Neural cell (in vitro differentiated cells): ENCODE data around the gene SV2B. TPM values are rescaled to one million over a fixed set of nuclear protein-coding genes. Genes with fewer than 3 reads are reported as not detected.

Source experiments
- H2AFZ ChIP-seq: fragments of 200-600, 300-800 bp; sonication (generic), shearing (Covaris generic); 2 replicates; pipeline ENCODE4 v1.6.0; 2014; ENCODE audit warnings: low read depth, mild to moderate bottlenecking, antibody characterized with exemption, low read length, moderate library complexity
- H3F3A ChIP-seq: fragments of 200-600 bp; shearing (Covaris generic); 2 replicates; pipeline ENCODE4 v1.6.1; 2016; ENCODE audit warnings: mild to moderate bottlenecking, moderate library complexity, mixed read lengths, antibody characterized with exemption, low read length; ENCODE audit not compliant: insufficient read depth, poor library complexity, severe bottlenecking
- H3K27ac ChIP-seq: fragments of 200-600, 300-800 bp; sonication (generic), shearing (Covaris generic); 2 replicates; pipeline ENCODE4 v1.5.1; 2014; ENCODE audit warnings: mild to moderate bottlenecking, low read length, moderate library complexity
- H3K27me3 ChIP-seq: fragments of 300-800, 200-600 bp; sonication (generic), shearing (Covaris generic); 2 replicates; pipeline ENCODE4 v1.6.0; 2014; ENCODE audit warnings: mild to moderate bottlenecking, low read depth, low read length, moderate library complexity; ENCODE audit not compliant: insufficient read depth
- H3K36me3 ChIP-seq: fragments of 300-800, 200-600 bp; sonication (generic), shearing (Covaris generic); 2 replicates; pipeline ENCODE4 v1.5.1; 2014; ENCODE audit warnings: mild to moderate bottlenecking, antibody characterized with exemption, low read length, moderate library complexity; ENCODE audit not compliant: insufficient read depth
- H3K4me2 ChIP-seq: fragments of 300-800, 200-600 bp; sonication (generic), shearing (Covaris generic); 2 replicates; pipeline ENCODE4 v1.6.0; 2014; ENCODE audit warnings: mild to moderate bottlenecking, low read length
- H3K4me3 ChIP-seq: fragments of 300-800, 200-600 bp; sonication (generic), shearing (Covaris generic); 2 replicates; pipeline ENCODE4 v1.5.1; 2014; ENCODE audit warnings: mild to moderate bottlenecking, low read length, moderate library complexity
- H3K79me2 ChIP-seq: fragments of 200-600 bp; shearing (Covaris generic); replicated peaks from 2 replicates; pipeline ENCODE4 v1.6.0; 2014; ENCODE audit warnings: mild to moderate bottlenecking, low read length, moderate library complexity; ENCODE audit not compliant: insufficient read depth
- H3K9ac ChIP-seq: fragments of 300-800, 200-600 bp; sonication (generic), shearing (Covaris generic); 2 replicates; pipeline ENCODE4 v1.6.1; 2016; ENCODE audit warnings: mild to moderate bottlenecking, low read length, mixed read lengths
- H3K9me2 ChIP-seq: fragments of 200-600 bp; shearing (Covaris generic); 2 replicates; pipeline ENCODE4 v1.6.1; 2016; ENCODE audit warnings: mild to moderate bottlenecking, low read length, mixed read lengths; ENCODE audit not compliant: insufficient read depth
- H3K9me3 ChIP-seq: fragments of 200-600, 300-800 bp; sonication (generic), shearing (Covaris generic); 2 replicates; pipeline ENCODE4 v1.6.1; 2016; ENCODE audit warnings: mild to moderate bottlenecking, mixed run types, low read length, moderate library complexity, mixed read lengths
- H4K20me1 ChIP-seq: fragments of 200-600 bp; shearing (Covaris generic); 2 replicates; pipeline ENCODE4 v1.6.1; 2016; ENCODE audit warnings: mild to moderate bottlenecking, mixed run types; ENCODE audit not compliant: insufficient read depth
- EP300 ChIP-seq: fragments of 450-650 bp; conservative IDR thresholded peaks from 2 replicates; pipeline ENCODE4 v1.6.1; 2014; ENCODE audit warnings: antibody characterized with exemption, mild to moderate bottlenecking, moderate library complexity; ENCODE audit not compliant: poor library complexity, severe bottlenecking
- EZH2 ChIP-seq: fragments of 200-600, 300-800 bp; shearing (Covaris generic), sonication (generic); IDR thresholded peaks from 2 replicates; pipeline ENCODE4 v1.6.1; 2014; ENCODE audit warnings: antibody characterized with exemption, low read length, borderline replicate concordance, mild to moderate bottlenecking; ENCODE audit not compliant: insufficient read depth, poor library complexity, severe bottlenecking
- MXI1 ChIP-seq: fragments of 450-650 bp; conservative IDR thresholded peaks from 2 replicates; pipeline ENCODE4 v1.6.1; 2014; ENCODE audit warnings: antibody characterized with exemption, mild to moderate bottlenecking; ENCODE audit not compliant: poor library complexity, severe bottlenecking
- POLR2AphosphoS5 ChIP-seq: IDR thresholded peaks from 2 replicates; pipeline ENCODE4 v1.6.1; 2012
- RAD21 ChIP-seq: fragments of 450-650 bp; conservative IDR thresholded peaks from 2 replicates; pipeline ENCODE4 v1.6.1; 2014; ENCODE audit warnings: antibody characterized with exemption, mild to moderate bottlenecking, moderate library complexity
- SMC3 ChIP-seq: fragments of 450-650 bp; conservative IDR thresholded peaks from 2 replicates; pipeline ENCODE4 v1.6.1; 2014; ENCODE audit warnings: antibody characterized with exemption, mild to moderate bottlenecking, moderate library complexity; ENCODE audit not compliant: poor library complexity
- TAF1 ChIP-seq: IDR thresholded peaks from 2 replicates; pipeline ENCODE4 v1.6.1; 2012; ENCODE audit warnings: low read depth
- polyA plus RNA-seq: library from polyadenylated mRNA; depleted of rRNA; stranded (reverse); fragments of >200 nt; gene quantifications from 2 replicates; pipeline ENCODE4 v1.2.3, GENCODE V29; 2014
- TF ChIP-seq, protein P1 (sequence below): IDR thresholded peaks from 2 replicates; pipeline ENCODE4 v1.6.1; 2012; ENCODE audit warnings: borderline replicate concordance
- TF ChIP-seq, protein P2 (sequence below): fragments of 450-650 bp; IDR thresholded peaks from 2 replicates; pipeline ENCODE4 v1.5.1; 2014; ENCODE audit warnings: antibody characterized with exemption, mild to moderate bottlenecking, moderate library complexity; ENCODE audit not compliant: poor library complexity, severe bottlenecking

SV2B gene
- polyA plus RNA-seq, 1 donor from 2014 or later, result 0.38 TPM

DNA sequence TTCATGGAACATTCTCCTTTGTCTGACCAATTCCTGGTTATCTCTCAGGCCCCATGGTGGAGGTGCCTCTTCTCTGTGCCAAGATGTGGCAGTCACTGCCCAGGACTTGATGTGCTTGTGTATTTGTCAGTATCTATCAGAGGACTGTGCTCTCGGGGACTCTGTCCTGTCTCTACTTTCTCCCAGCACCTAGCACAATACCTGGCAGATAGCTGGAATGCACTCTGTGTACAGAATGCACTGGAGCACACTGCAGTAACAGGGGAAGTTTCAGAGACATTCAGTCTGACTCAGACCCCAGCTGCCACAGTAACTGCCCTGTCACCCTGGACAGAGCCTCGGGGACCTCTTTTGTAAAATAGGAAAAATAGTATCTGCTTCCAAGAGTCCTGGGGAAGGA is 34.6 kb upstream of the SV2B start:
- Histone ChIP-seq H3K36me3 (no peaks in the 10 kb centered on the region), H3K9me3 (peaks cover 3% of the 10 kb centered on the region), H3K79me2 (no peaks in the 10 kb centered on the region), H3K27ac (no peak overlapping the region), H3K27me3 (no peaks in the 10 kb centered on the region), H3K4me3 (no peak overlapping the region), H3K9me2 (no peaks in the 10 kb centered on the region), H3F3A (no peaks in the 10 kb centered on the region), H4K20me1 (no peaks in the 10 kb centered on the region), H3K4me2 (no peak overlapping the region), H2AFZ (no peak overlapping the region), H3K9ac (no peak overlapping the region)
- TF ChIP-seq EZH2, result no peak

DNA sequence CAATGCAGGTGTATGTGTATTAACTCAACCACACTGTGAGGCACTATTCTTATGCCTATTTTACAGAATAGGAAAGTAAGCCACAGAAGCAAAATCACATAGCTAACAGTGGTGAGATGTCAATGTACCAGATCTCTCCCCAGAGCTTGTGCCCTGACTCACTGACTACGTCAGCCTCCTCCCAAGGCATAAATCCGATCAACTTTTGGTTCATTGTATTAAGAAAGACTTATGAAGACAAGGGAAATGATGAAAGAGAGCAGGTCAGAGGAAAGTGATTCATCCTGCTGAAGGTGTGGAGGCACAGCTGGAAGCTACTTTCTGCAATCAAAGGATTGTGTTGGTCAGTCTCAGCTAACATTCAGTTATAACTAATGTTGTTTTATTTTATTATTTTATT is 33.0 kb upstream of the SV2B start:
- Histone ChIP-seq H3K79me2 (no peaks in the 10 kb centered on the region), H3F3A (no peaks in the 10 kb centered on the region), H3K4me2 (no peak overlapping the region), H3K27ac (no peak overlapping the region), H3K36me3 (no peaks in the 10 kb centered on the region), H3K9me2 (no peaks in the 10 kb centered on the region), H3K4me3 (no peak overlapping the region), H3K9ac (no peak overlapping the region), H4K20me1 (no peaks in the 10 kb centered on the region), H3K9me3 (peaks cover 3% of the 10 kb centered on the region), H2AFZ (no peak overlapping the region), H3K27me3 (no peaks in the 10 kb centered on the region)
- TF ChIP-seq, protein P1, sequence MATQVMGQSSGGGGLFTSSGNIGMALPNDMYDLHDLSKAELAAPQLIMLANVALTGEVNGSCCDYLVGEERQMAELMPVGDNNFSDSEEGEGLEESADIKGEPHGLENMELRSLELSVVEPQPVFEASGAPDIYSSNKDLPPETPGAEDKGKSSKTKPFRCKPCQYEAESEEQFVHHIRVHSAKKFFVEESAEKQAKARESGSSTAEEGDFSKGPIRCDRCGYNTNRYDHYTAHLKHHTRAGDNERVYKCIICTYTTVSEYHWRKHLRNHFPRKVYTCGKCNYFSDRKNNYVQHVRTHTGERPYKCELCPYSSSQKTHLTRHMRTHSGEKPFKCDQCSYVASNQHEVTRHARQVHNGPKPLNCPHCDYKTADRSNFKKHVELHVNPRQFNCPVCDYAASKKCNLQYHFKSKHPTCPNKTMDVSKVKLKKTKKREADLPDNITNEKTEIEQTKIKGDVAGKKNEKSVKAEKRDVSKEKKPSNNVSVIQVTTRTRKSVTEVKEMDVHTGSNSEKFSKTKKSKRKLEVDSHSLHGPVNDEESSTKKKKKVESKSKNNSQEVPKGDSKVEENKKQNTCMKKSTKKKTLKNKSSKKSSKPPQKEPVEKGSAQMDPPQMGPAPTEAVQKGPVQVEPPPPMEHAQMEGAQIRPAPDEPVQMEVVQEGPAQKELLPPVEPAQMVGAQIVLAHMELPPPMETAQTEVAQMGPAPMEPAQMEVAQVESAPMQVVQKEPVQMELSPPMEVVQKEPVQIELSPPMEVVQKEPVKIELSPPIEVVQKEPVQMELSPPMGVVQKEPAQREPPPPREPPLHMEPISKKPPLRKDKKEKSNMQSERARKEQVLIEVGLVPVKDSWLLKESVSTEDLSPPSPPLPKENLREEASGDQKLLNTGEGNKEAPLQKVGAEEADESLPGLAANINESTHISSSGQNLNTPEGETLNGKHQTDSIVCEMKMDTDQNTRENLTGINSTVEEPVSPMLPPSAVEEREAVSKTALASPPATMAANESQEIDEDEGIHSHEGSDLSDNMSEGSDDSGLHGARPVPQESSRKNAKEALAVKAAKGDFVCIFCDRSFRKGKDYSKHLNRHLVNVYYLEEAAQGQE, result no peak
- no peak for TF ChIP-seq MXI1
- no peak for TF ChIP-seq RAD21
- TF ChIP-seq TAF1, result no peak
- no peak for TF ChIP-seq EP300
- TF ChIP-seq POLR2AphosphoS5, result no peak
- no peak for TF ChIP-seq EZH2
- no peak for TF ChIP-seq SMC3
- TF ChIP-seq, protein P2, sequence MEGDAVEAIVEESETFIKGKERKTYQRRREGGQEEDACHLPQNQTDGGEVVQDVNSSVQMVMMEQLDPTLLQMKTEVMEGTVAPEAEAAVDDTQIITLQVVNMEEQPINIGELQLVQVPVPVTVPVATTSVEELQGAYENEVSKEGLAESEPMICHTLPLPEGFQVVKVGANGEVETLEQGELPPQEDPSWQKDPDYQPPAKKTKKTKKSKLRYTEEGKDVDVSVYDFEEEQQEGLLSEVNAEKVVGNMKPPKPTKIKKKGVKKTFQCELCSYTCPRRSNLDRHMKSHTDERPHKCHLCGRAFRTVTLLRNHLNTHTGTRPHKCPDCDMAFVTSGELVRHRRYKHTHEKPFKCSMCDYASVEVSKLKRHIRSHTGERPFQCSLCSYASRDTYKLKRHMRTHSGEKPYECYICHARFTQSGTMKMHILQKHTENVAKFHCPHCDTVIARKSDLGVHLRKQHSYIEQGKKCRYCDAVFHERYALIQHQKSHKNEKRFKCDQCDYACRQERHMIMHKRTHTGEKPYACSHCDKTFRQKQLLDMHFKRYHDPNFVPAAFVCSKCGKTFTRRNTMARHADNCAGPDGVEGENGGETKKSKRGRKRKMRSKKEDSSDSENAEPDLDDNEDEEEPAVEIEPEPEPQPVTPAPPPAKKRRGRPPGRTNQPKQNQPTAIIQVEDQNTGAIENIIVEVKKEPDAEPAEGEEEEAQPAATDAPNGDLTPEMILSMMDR, result no peak

DNA sequence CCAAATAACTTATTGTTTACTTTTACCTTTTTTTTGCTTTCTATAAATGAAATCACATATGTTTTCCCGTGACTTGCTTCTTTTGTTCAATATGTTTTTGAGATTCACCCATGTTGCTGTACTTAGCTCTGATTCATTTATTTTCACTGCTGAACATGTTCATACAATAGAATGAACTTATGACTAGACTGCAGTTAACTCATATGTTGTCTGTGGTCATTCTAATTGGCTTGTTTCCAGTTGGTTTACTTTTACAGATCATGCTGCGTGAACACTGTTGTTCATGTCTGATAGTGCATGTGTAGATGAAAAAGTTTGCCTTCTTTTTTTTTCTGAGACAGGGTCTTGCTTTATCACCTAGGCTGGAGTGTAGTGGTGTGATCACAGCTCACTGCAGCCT is 31.6 kb upstream of the SV2B start:
- Histone ChIP-seq H3K9me3 (peaks cover 3% of the 10 kb centered on the region), H3K4me2 (no peak overlapping the region), H3K36me3 (no peaks in the 10 kb centered on the region), H3K79me2 (no peaks in the 10 kb centered on the region), H3K4me3 (no peak overlapping the region), H3K9me2 (no peaks in the 10 kb centered on the region), H3K27me3 (no peaks in the 10 kb centered on the region), H2AFZ (no peak overlapping the region), H3F3A (no peaks in the 10 kb centered on the region), H3K27ac (no peak overlapping the region), H4K20me1 (no peaks in the 10 kb centered on the region), H3K9ac (no peak overlapping the region)
- TF ChIP-seq MXI1 (no peak), RAD21 (no peak), SMC3 (no peak), EP300 (no peak), POLR2AphosphoS5 (no peak), EZH2 (no peak), TAF1 (no peak)
- TF ChIP-seq, protein P1, result no peak
- TF ChIP-seq, protein P2, result no peak
